Endothelial cell of umbilical vein (primary cell): ENCODE data around the gene PLRG1. TPM values are rescaled to one million over a fixed set of nuclear protein-coding genes. Genes with fewer than 3 reads are reported as not detected.
A peak's percentile ranks its signal among the peaks of the same experiment; 100 is the strongest.

ENCODE experiments used
- BruUV-seq: library from RNA; stranded (reverse); fragments of 400-500 nt; replicated peaks from 2 replicates; lab custom pipeline; 2021; lab: Mats Ljungman, UMichigan
- CTCF ChIA-PET: fragments of 300-600, 350-600 bp; sonication (Branson Sonifier 250); formaldehyde crosslinking; loops from one replicate; lab custom pipeline; 2021; ENCODE audit warnings: antibody characterized with exemption, inconsistent platforms; lab: Charles Lee
- POLR2A ChIA-PET: fragments of 300-600, 350-600 bp; sonication (Branson Sonifier 250); formaldehyde crosslinking; loops from one replicate; lab custom pipeline; 2021; ENCODE audit warnings: antibody characterized with exemption, inconsistent platforms; lab: Charles Lee
- DNase-seq: peaks from one replicate; pipeline ENCODE4 v3.0.0-alpha.2; 2011; ENCODE audit warnings: low read depth, low spot score
- FAIRE-seq: peaks from 2 replicates; lab custom pipeline; 2011; peaks lifted over from hg19 to GRCh38; lab: Jason Lieb, UNC
- H2AFZ ChIP-seq: 2 replicates; pipeline ENCODE4 v1.6.0; 2012; ENCODE audit warnings: low read depth, low read length, control low read depth, inconsistent platforms
- H3K27ac ChIP-seq: 2 replicates; pipeline ENCODE4 v1.5.1; 2011; ENCODE audit warnings: low read depth, mild to moderate bottlenecking, control low read depth, low read length, moderate library complexity; ENCODE audit not compliant: insufficient read depth
- H3K27me3 ChIP-seq, 2 experiments: 2 replicates each; pipeline versions ENCODE4 v1.6.0 to v1.6.1; 2011; ENCODE audit warnings: low read length in 2 of 2, mixed read lengths in 1 of 2; ENCODE audit not compliant: control insufficient read depth in 2 of 2, insufficient read depth in 2 of 2
- H3K36me3 ChIP-seq, 2 experiments: 2 replicates in 1 of 2; 3 replicates in 1 of 2; pipeline ENCODE4 v1.5.1; 2011; ENCODE audit warnings: low read length in 2 of 2, mild to moderate bottlenecking in 1 of 2, moderate library complexity in 1 of 2; ENCODE audit not compliant: control insufficient read depth in 2 of 2, insufficient read depth in 2 of 2; ENCODE audit errors: extremely low read depth in 1 of 2
- H3K4me1 ChIP-seq: 3 replicates; pipeline ENCODE4 v1.5.1; 2011; ENCODE audit warnings: mild to moderate bottlenecking, low read length; ENCODE audit not compliant: control insufficient read depth, insufficient read depth; ENCODE audit errors: extremely low read depth
- H3K4me2 ChIP-seq: 2 replicates; pipeline ENCODE4 v1.6.1; 2011; ENCODE audit warnings: low read length, control low read depth, mixed read lengths; ENCODE audit not compliant: insufficient read depth
- H3K4me3 ChIP-seq, 3 experiments: fragments of 200-600 bp in 1 of 3; sonication (generic), shearing (Covaris generic) in 1 of 3; replicated peaks in 1 of 3; 2 replicates each; pipeline ENCODE4 v1.5.1; 2011 to 2016; ENCODE audit warnings: control low read depth in 3 of 3, low read length in 3 of 3, mild to moderate bottlenecking in 2 of 3, inconsistent platforms in 1 of 3, low read depth in 1 of 3, moderate library complexity in 1 of 3; ENCODE audit not compliant: insufficient read depth in 1 of 3
- H3K79me2 ChIP-seq: 2 replicates; pipeline ENCODE4 v1.6.0; 2012; ENCODE audit warnings: low read length, inconsistent platforms; ENCODE audit not compliant: control insufficient read depth, insufficient read depth
- H3K9ac ChIP-seq: replicated peaks from 2 replicates; pipeline ENCODE3; 2011; ENCODE audit warnings: low read length, control low read depth; ENCODE audit not compliant: insufficient read depth; ENCODE audit errors: extremely low read depth
- H3K9me1 ChIP-seq: replicated peaks from 3 replicates; pipeline ENCODE4 v1.6.0; 2011; ENCODE audit warnings: mild to moderate bottlenecking, low read length; ENCODE audit not compliant: control insufficient read depth, insufficient read depth; ENCODE audit errors: extremely low read depth
- H3K9me3 ChIP-seq: replicated peaks from 2 replicates; pipeline ENCODE4 v1.5.1; 2012; ENCODE audit warnings: low read length, inconsistent platforms; ENCODE audit not compliant: control insufficient read depth, insufficient read depth
- H4K20me1 ChIP-seq: replicated peaks from 2 replicates; pipeline ENCODE3; 2011; ENCODE audit warnings: mild to moderate bottlenecking, low read length; ENCODE audit not compliant: control insufficient read depth, insufficient read depth; ENCODE audit errors: extremely low read depth
- EZH2 ChIP-seq: IDR thresholded peaks from 2 replicates; pipeline ENCODE4 v1.6.1; 2012; ENCODE audit warnings: borderline replicate concordance, low read depth, mild to moderate bottlenecking, moderate library complexity, low read length, inconsistent platforms; ENCODE audit not compliant: severe bottlenecking
- FOS ChIP-seq: IDR thresholded peaks from 2 replicates; pipeline ENCODE4 v1.6.1; 2011; ENCODE audit warnings: mild to moderate bottlenecking, low read length, moderate library complexity, borderline replicate concordance; ENCODE audit not compliant: insufficient read depth
- JUN ChIP-seq: IDR thresholded peaks from 2 replicates; pipeline ENCODE4 v1.6.1; 2011; ENCODE audit warnings: borderline replicate concordance, low read depth; ENCODE audit not compliant: insufficient read length, insufficient read depth
- MYC ChIP-seq: IDR thresholded peaks from one replicate; pipeline ENCODE4 v1.6.1; 2011; ENCODE audit warnings: mild to moderate bottlenecking, low read depth, low read length
- POLR2A ChIP-seq: IDR thresholded peaks from 2 replicates; pipeline ENCODE4 v1.6.1; 2012; ENCODE audit warnings: low read depth, mild to moderate bottlenecking, control low read depth, low read length
- dilution Hi-C: fragments of 300-500 bp; cut with MboI; formaldehyde crosslinking; loops from one replicate; pipeline ENCODE4 v1.15.0; 2019; ENCODE audit warnings: low sequenced_read_pairs; ENCODE audit not compliant: extremely low pct_ligation_motif_present
- intact Hi-C: fragments of 100-400 bp; cut with micrococcal nuclease; formaldehyde crosslinking; loops from one replicate; pipeline ENCODE4 v1.10.0; 2022
- polyA plus RNA-seq, 4 experiments: library from polyadenylated mRNA; depleted of rRNA in 3 of 4; stranded (reverse) in 3 of 4; unstranded in 1 of 4; fragments of >200 nt; gene quantifications; 2 replicates each; pipeline versions ENCODE4 v1.2.1 to v1.2.3, GENCODE V29; 2011 to 2012; ENCODE audit warnings: missing spikeins in 1 of 4
- total RNA-seq: library from RNA; stranded (reverse); gene quantifications from 2 replicates; pipeline ENCODE4 v1.2.3, GENCODE V29; 2021
- TF ChIP-seq, protein P1 (sequence below), 2 donors: IDR thresholded peaks; 1 replicate in 1 of 2; 2 replicates in 1 of 2; pipeline ENCODE4 v1.5.1; 2011; ENCODE audit warnings: low read length in 2 of 2, mild to moderate bottlenecking in 2 of 2, moderate library complexity in 2 of 2, control low read depth in 1 of 2, inconsistent platforms in 1 of 2, low read depth in 1 of 2; ENCODE audit not compliant: insufficient read depth in 1 of 2; ENCODE audit errors: extremely low read depth in 1 of 2
- TF ChIP-seq, protein P2 (sequence below): IDR thresholded peaks from 2 replicates; pipeline ENCODE4 v1.6.1; 2011; ENCODE audit not compliant: insufficient read depth, insufficient read length

Gene PLRG1
- total and polyA plus RNA-seq, 2 donors (not counting 3 experiments of a cell fraction or from before 2014, with no cell fraction given) = 50.9 to 91.9 TPM

DNA sequence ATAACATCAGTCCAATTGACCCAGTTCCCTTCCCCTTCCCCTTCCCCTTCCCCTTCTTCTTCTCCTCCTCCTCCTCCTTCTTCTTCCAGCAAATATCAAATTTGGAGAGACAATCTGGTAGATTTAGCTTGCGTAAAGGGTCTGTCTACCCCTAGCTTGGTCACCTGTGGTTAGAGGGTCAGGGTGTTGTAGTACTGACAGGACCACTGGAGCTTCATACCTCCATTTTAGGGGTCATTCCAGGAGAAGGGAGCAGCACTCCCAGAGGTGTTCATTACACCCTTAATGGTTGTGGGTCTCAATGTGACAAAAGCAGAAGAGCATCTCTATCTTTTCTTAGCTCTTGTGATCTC is 8.9 kb upstream of the PLRG1 start:
- BruUV-seq = no TSS peak
- dilution Hi-C loops (no loop called here), intact Hi-C loops (no loop called here)
- DNase-seq (no peak), FAIRE-seq (no peak)
- no peaks in the 10 kb centered on the region for H3K9me1 ChIP-seq
- no peak overlapping the region for H3K4me3 ChIP-seq
- ChIA-PET CTCF (interaction anchor here (0.6 to 6.0 kb wide), 29 partner anchors 9 to 793 kb away, joined by 3 to 112 read pairs (median 5); partner anchors contain the start of genes FGG, PLRG1 and RBM46), POLR2A (interaction anchor here (0.6 kb wide), 1 partner anchor 9 kb away, joined by 3 read pairs; the partner anchor contains the start of gene PLRG1)
- H3K27me3 ChIP-seq = peaks cover 0 to 12% of the 10 kb centered on the region in 2 experiments
- TF ChIP-seq, protein P1, sequence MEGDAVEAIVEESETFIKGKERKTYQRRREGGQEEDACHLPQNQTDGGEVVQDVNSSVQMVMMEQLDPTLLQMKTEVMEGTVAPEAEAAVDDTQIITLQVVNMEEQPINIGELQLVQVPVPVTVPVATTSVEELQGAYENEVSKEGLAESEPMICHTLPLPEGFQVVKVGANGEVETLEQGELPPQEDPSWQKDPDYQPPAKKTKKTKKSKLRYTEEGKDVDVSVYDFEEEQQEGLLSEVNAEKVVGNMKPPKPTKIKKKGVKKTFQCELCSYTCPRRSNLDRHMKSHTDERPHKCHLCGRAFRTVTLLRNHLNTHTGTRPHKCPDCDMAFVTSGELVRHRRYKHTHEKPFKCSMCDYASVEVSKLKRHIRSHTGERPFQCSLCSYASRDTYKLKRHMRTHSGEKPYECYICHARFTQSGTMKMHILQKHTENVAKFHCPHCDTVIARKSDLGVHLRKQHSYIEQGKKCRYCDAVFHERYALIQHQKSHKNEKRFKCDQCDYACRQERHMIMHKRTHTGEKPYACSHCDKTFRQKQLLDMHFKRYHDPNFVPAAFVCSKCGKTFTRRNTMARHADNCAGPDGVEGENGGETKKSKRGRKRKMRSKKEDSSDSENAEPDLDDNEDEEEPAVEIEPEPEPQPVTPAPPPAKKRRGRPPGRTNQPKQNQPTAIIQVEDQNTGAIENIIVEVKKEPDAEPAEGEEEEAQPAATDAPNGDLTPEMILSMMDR (IDR thresholded peaks at IDR 0.05; ENCODE audit: extremely low read depth in 1 of 2, insufficient read depth in 1 of 2, low read depth in 1 of 2, low read length in 2 of 2) = no peak
- TF ChIP-seq MYC = no peak
- no peak overlapping the region for H3K9ac ChIP-seq
- H3K9me3 ChIP-seq = no peaks in the 10 kb centered on the region
- no peaks in the 10 kb centered on the region for H3K79me2 ChIP-seq
- no peak overlapping the region for H3K4me2 ChIP-seq
- no peak overlapping the region for H2AFZ ChIP-seq
- no peak overlapping the region for H3K27ac ChIP-seq
- H4K20me1 ChIP-seq = no peaks in the 10 kb centered on the region
- H3K4me1 ChIP-seq = no peaks in the 10 kb centered on the region
- H3K36me3 ChIP-seq = no peaks in the 10 kb centered on the region

DNA sequence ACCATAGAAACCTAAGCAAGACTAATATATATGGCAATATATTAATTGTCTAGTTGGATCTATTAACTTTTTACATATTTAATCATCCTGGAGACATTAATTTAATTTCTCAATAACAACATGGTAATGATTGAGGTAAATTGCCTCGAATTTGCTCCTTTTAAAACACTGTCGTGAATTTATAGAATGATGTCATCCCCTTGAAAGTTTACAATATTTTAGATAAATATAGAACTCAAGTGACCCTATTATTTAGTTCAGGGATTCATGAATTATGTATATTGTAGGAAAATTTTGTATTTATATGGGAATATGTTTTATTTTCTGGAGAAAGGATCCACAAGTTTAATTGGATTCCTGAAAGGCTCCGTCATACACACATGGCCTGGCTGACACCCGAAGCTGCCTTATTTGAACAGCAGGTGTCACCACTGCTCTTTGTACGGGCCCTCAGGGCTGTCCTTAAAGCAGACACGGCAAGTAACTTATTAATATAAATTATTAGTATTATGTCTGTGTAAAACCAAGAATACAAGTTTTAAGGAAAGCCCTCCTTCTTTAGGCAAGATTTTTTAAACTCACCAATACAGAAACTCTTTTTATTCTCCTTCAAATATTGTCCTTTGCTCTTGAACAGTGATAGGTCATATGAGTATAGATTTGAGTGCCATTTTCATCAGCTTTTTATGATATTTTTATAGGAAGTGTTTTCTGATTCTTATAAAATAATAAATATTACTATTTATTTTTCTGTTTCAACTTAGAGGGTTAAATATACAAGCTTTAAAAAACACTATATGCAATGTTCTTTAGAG is 1.9 kb upstream of the PLRG1 start:
- no peaks in the 10 kb centered on the region for H3K36me3 ChIP-seq
- peaks cover 4% of the 10 kb centered on the region for H4K20me1 ChIP-seq
- no peak overlapping the region for H3K4me2 ChIP-seq
- TF ChIP-seq EZH2 (no peak), FOS (peak; percentile 22), POLR2A (no peak), JUN (peak; percentile 13)
- TF ChIP-seq, protein P2, sequence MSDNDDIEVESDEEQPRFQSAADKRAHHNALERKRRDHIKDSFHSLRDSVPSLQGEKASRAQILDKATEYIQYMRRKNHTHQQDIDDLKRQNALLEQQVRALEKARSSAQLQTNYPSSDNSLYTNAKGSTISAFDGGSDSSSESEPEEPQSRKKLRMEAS = peak; percentile 10
- TF ChIP-seq, protein P1 (IDR thresholded peaks at IDR 0.05; ENCODE audit: extremely low read depth in 1 of 2, insufficient read depth in 1 of 2, low read depth in 1 of 2, low read length in 2 of 2) = peak; percentile 66 to 72
- intact Hi-C loops = loop anchor here (1.0 to 5.0 kb wide), 6 partner anchors 66 to 820 kb away; no protein-coding TSS in a partner anchor
- peaks cover 0 to 4% of the 10 kb centered on the region in 2 experiments for H3K27me3 ChIP-seq
- BruUV-seq = no TSS peak
- H3K4me3 ChIP-seq = no peak overlapping the region
- FAIRE-seq = peak; percentile 53
- no peaks in the 10 kb centered on the region for H3K9me3 ChIP-seq
- H3K9me1 ChIP-seq = no peaks in the 10 kb centered on the region
- H3K9ac ChIP-seq = no peak overlapping the region
- CTCF ChIA-PET = interaction anchor here (0.6 to 3.5 kb wide), 19 partner anchors 9 to 823 kb away, joined by 3 to 93 read pairs (median 4); partner anchors contain the start of gene RBM46
- no peak overlapping the region for H2AFZ ChIP-seq
- dilution Hi-C loops = no loop called here
- H3K4me1 ChIP-seq = peaks cover 12% of the 10 kb centered on the region
- POLR2A ChIA-PET = no interaction called here
- H3K79me2 ChIP-seq = peaks cover 19% of the 10 kb centered on the region
- no peak overlapping the region for H3K27ac ChIP-seq
- peak; percentile 84 for DNase-seq
